H1 (cell line): ENCODE results near the gene DELE1. TPM values are rescaled to one million over a fixed set of nuclear protein-coding genes. Genes with fewer than 3 reads are reported as not detected.

Experiments
- CTCF ChIA-PET: fragments of 300-600 bp; sonication (Branson Sonifier 250); formaldehyde crosslinking; loops from one replicate; lab custom pipeline; 2021; ENCODE audit not compliant: partially characterized antibody; lab: Charles Lee
- POLR2A ChIA-PET: fragments of 300-600 bp; sonication (Branson Sonifier 250); formaldehyde crosslinking; loops from one replicate; lab custom pipeline; 2021; ENCODE audit warnings: inconsistent platforms; ENCODE audit not compliant: partially characterized antibody; lab: Charles Lee
- DNase-seq, 2 experiments: peaks; one replicate each; pipeline versions ENCODE4 v3.0.0 to v3.0.0-alpha.2; 2010 to 2022; ENCODE audit warnings: low spot score in 2 of 2, low read depth in 1 of 2, mixed read lengths in 1 of 2
- FAIRE-seq: peaks from 2 replicates; lab custom pipeline; 2011; peaks lifted over from hg19 to GRCh38; lab: Jason Lieb, UNC
- H2AFZ ChIP-seq: 2 replicates; pipeline ENCODE4 v1.8.1; 2012; ENCODE audit warnings: low read length, inconsistent platforms
- H2AK5ac ChIP-seq: 2 replicates; pipeline ENCODE4 v1.6.1; 2013; ENCODE audit warnings: low read depth, low read length
- H2BK120ac ChIP-seq: replicated peaks from 2 replicates; pipeline ENCODE3; 2013; ENCODE audit warnings: low read depth, low read length, inconsistent platforms
- H2BK12ac ChIP-seq: 2 replicates; pipeline ENCODE4 v1.6.1; 2013; ENCODE audit warnings: low read depth, low read length
- H2BK15ac ChIP-seq: 2 replicates; pipeline ENCODE4 v1.6.1; 2013; ENCODE audit warnings: low read length
- H2BK20ac ChIP-seq: 2 replicates; pipeline ENCODE4 v1.6.1; 2013; ENCODE audit warnings: low read length
- H2BK5ac ChIP-seq: 2 replicates; pipeline ENCODE4 v1.6.1; 2013; ENCODE audit warnings: low read depth, low read length
- H3K14ac ChIP-seq: 2 replicates; pipeline ENCODE4 v1.6.1; 2013; ENCODE audit warnings: inconsistent platforms; ENCODE audit not compliant: insufficient read length
- H3K18ac ChIP-seq: 2 replicates; pipeline ENCODE4 v1.6.1; 2013; ENCODE audit warnings: low read length; ENCODE audit errors: extremely low read depth
- H3K23ac ChIP-seq: 2 replicates; pipeline ENCODE4 v1.6.1; 2013; ENCODE audit warnings: inconsistent platforms; ENCODE audit not compliant: insufficient read length
- H3K23me2 ChIP-seq: 2 replicates; pipeline ENCODE4 v1.6.1; 2013; ENCODE audit warnings: low read depth, low read length
- H3K27ac ChIP-seq: 2 replicates; pipeline ENCODE4 v1.6.1; 2011; ENCODE audit warnings: low read depth, low read length, inconsistent platforms
- H3K27me3 ChIP-seq, 4 experiments: replicated peaks in 1 of 4; 1 replicate in 1 of 4; 2 replicates in 3 of 4; pipeline versions ENCODE4 v1.6.1 to v1.8.1; 2011 to 2013; ENCODE audit warnings: low read length in 3 of 4, mild to moderate bottlenecking in 3 of 4, inconsistent platforms in 2 of 4, mixed read lengths in 2 of 4, moderate library complexity in 1 of 4; ENCODE audit not compliant: control insufficient read depth in 3 of 4, insufficient read depth in 3 of 4; ENCODE audit errors: extremely low read depth in 1 of 4
- H3K36me3 ChIP-seq, 4 experiments: 2 replicates each; pipeline versions ENCODE4 v1.6.1 to v1.8.1; 2011 to 2013; ENCODE audit warnings: mild to moderate bottlenecking in 4 of 4, low read length in 3 of 4, moderate library complexity in 2 of 4, control low read depth in 1 of 4, inconsistent platforms in 1 of 4; ENCODE audit not compliant: insufficient read depth in 4 of 4, control insufficient read depth in 2 of 4
- H3K4ac ChIP-seq: replicated peaks from 2 replicates; pipeline ENCODE3; 2013; ENCODE audit warnings: low read length, low read depth, mixed read lengths, inconsistent platforms; ENCODE audit not compliant: insufficient read length
- H3K4me1 ChIP-seq, 4 experiments: replicated peaks in 1 of 4; 1 replicate in 1 of 4; 2 replicates in 3 of 4; pipeline versions ENCODE4 v1.6.1 to v1.8.1; 2011 to 2013; ENCODE audit warnings: low read length in 3 of 4, inconsistent platforms in 2 of 4, mixed read lengths in 1 of 4; ENCODE audit not compliant: insufficient read depth in 4 of 4, control insufficient read depth in 3 of 4
- H3K4me2 ChIP-seq, 2 experiments: 2 replicates each; pipeline versions ENCODE4 v1.6.1 to v1.8.1; 2011 to 2013; ENCODE audit warnings: low read depth in 2 of 2, low read length in 2 of 2, control low read depth in 1 of 2, inconsistent platforms in 1 of 2, mild to moderate bottlenecking in 1 of 2; ENCODE audit not compliant: insufficient read depth in 1 of 2
- H3K4me3 ChIP-seq, 4 experiments: fragments of 200-600, 300-600 bp in 1 of 4; sonication (generic), shearing (Covaris generic), sonication (Bioruptor Twin) in 1 of 4; 2 replicates each; pipeline versions ENCODE4 v1.5.1 to v1.8.1; 2011 to 2016; ENCODE audit warnings: low read length in 4 of 4, low read depth in 3 of 4, control low read depth in 2 of 4, inconsistent platforms in 2 of 4, mild to moderate bottlenecking in 2 of 4, mixed read lengths in 1 of 4, moderate library complexity in 1 of 4; ENCODE audit not compliant: insufficient read depth in 2 of 4; ENCODE audit errors: extremely low read depth in 1 of 4
- H3K56ac ChIP-seq: replicated peaks from 2 replicates; pipeline ENCODE3; 2013; ENCODE audit warnings: low read depth, mild to moderate bottlenecking, mixed read lengths, low read length, inconsistent platforms; ENCODE audit not compliant: insufficient read length
- H3K79me1 ChIP-seq: 2 replicates; pipeline ENCODE4 v1.6.1; 2013; ENCODE audit warnings: low read depth, low read length, control low read depth
- H3K79me2 ChIP-seq, 2 experiments: 2 replicates each; pipeline versions ENCODE4 v1.6.1 to v1.8.1; 2012 to 2013; ENCODE audit warnings: low read length in 2 of 2, mild to moderate bottlenecking in 2 of 2, inconsistent platforms in 1 of 2; ENCODE audit not compliant: insufficient read depth in 2 of 2, control insufficient read depth in 1 of 2
- H3K9ac ChIP-seq, 4 experiments: replicated peaks in 1 of 4; 1 replicate in 1 of 4; 2 replicates in 3 of 4; pipeline versions ENCODE4 v1.6.1 to v1.8.1; 2011 to 2013; ENCODE audit warnings: low read depth in 3 of 4, low read length in 3 of 4, control low read depth in 2 of 4, mild to moderate bottlenecking in 2 of 4, moderate library complexity in 2 of 4, inconsistent platforms in 1 of 4; ENCODE audit errors: extremely low read depth in 1 of 4
- H3K9me3 ChIP-seq, 2 experiments: 2 replicates each; pipeline versions ENCODE4 v1.6.1 to v1.8.1; 2012 to 2013; ENCODE audit warnings: mild to moderate bottlenecking in 2 of 2, moderate library complexity in 2 of 2, control low read depth in 1 of 2, inconsistent platforms in 1 of 2, low read depth in 1 of 2, low read length in 1 of 2, mixed read lengths in 1 of 2; ENCODE audit not compliant: insufficient read depth in 2 of 2
- H4K20me1 ChIP-seq, 2 experiments: replicated peaks in 1 of 2; 2 replicates each; pipeline versions ENCODE3 to v1.8.1; 2011 to 2013; ENCODE audit warnings: inconsistent platforms in 2 of 2, low read length in 2 of 2, mild to moderate bottlenecking in 1 of 2; ENCODE audit not compliant: insufficient read depth in 2 of 2, control insufficient read depth in 1 of 2
- H4K5ac ChIP-seq: 2 replicates; pipeline ENCODE4 v1.6.1; 2013; ENCODE audit warnings: low read length, low read depth, mixed read lengths, inconsistent platforms; ENCODE audit not compliant: insufficient read length
- H4K8ac ChIP-seq: 2 replicates; pipeline ENCODE4 v1.8.0; 2013; ENCODE audit warnings: mild to moderate bottlenecking, moderate library complexity, low read length, inconsistent platforms; ENCODE audit not compliant: insufficient read depth; ENCODE audit errors: extremely low read depth
- H4K91ac ChIP-seq: replicated peaks from 2 replicates; pipeline ENCODE3; 2013; ENCODE audit warnings: low read length, mixed read lengths, inconsistent platforms; ENCODE audit not compliant: insufficient read length
- SIN3A ChIP-seq, 2 experiments: IDR thresholded peaks in 1 of 2; conservative IDR thresholded peaks in 1 of 2; 2 replicates each; pipeline ENCODE4 v1.6.1; 2011 to 2012; ENCODE audit warnings: low read length in 2 of 2, improper control_type of control experiment in 1 of 2, low read depth in 1 of 2, mild to moderate bottlenecking in 1 of 2
- SIX5 ChIP-seq: IDR thresholded peaks from 2 replicates; pipeline ENCODE4 v1.6.1; 2011; ENCODE audit warnings: mild to moderate bottlenecking, low read depth, low read length
- SP2 ChIP-seq: IDR thresholded peaks from 2 replicates; pipeline ENCODE4 v1.6.1; 2012; ENCODE audit warnings: mild to moderate bottlenecking, low read length, inconsistent platforms
- TAF1 ChIP-seq: IDR thresholded peaks from 2 replicates; pipeline ENCODE4 v1.6.1; 2011; ENCODE audit warnings: mild to moderate bottlenecking, low read depth, low read length
- TCF12 ChIP-seq: IDR thresholded peaks from 2 replicates; pipeline ENCODE4 v1.6.1; 2011; ENCODE audit warnings: low read depth, mild to moderate bottlenecking, low read length
- WGBS, 2 experiments: shearing (Covaris generic) in 1 of 2; methylation state at CpG; one replicate each; pipeline versions ENCODE4 v1.1.6 to v1.1.7; 2013 to 2015; ENCODE audit warnings: low lambda C conversion rate in 2 of 2, mixed read lengths in 2 of 2, inconsistent platforms in 1 of 2, low coverage in 1 of 2, missing lambda C conversion rate in 1 of 2; ENCODE audit not compliant: insufficient replicate concordance in 2 of 2, insufficient coverage in 1 of 2, insufficient read length in 1 of 2; ENCODE audit errors: extremely low coverage in 1 of 2, missing lambda C conversion rate in 1 of 2; 5-methylcytosine and 5-hydroxymethylcytosine counted together
- polyA plus RNA-seq, 7 experiments: library from polyadenylated mRNA; depleted of rRNA in 3 of 7; stranded (reverse) in 5 of 7; unstranded in 2 of 7; fragments of >200 nt in 5 of 7; fragments of 200-250 nt in 2 of 7; gene quantifications; 1 replicate in 5 of 7; 2 replicates in 1 of 7; 4 replicates in 1 of 7; pipeline versions ENCODE4 v1.2.1 to v1.2.3, GENCODE V29; 2011 to 2013; ENCODE audit warnings: missing spikeins in 2 of 7, mixed read lengths in 2 of 7
- total RNA-seq: library from RNA; stranded (reverse); fragmentation: NEBNext Ultra II Directional; extraction: Animal tissue kit (Norgen Biotek cat#: 25700); gene quantifications from 2 replicates; pipeline ENCODE4 v1.2.1, GENCODE V29; 2021

Gene DELE1
- total and polyA plus RNA-seq, 2 of the 8 experiments (the other 6 are each of a cell fraction or from before 2014, with no cell fraction given) = 61.4 to 114 TPM

DNA sequence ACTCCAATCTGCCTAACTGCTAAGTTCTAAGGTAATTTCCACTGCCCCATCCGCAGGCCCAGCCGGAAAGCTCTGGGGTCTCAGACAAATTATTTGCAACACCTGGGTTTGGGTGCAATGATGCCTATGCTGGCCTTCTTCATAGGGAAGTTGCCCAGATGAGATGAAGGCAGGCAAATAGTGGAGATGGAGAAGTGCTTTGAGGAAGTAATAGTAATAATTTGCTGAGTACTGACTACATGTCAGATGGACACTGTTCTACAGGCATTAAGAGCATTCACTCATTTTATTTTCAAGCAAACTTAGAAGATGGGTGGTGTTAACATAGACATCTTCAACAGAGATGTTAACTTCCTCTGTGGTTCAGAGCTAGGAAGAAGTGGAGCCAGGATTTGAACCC lies 30.5 kb downstream of the DELE1 start:
- H3K23ac ChIP-seq = no peak overlapping the region
- no peak overlapping the region for H4K91ac ChIP-seq
- H3K56ac ChIP-seq = no peak overlapping the region
- H2BK12ac ChIP-seq = no peak overlapping the region
- WGBS, 2 experiments = 89% methylated on average over 2 of the region's 2 CpGs; no CpG with 5 or more reads in 1 of the 2 experiments
- ChIA-PET POLR2A (interaction anchor here (0.7 to 9.2 kb wide), 3 partner anchors 11 to 271 kb away, joined by 3 to 121 read pairs (median 4); partner anchors contain the start of gene RNF14), CTCF (interaction anchor here (0.5 to 13.3 kb wide), 13 partner anchors 10 to 625 kb away, joined by 3 to 324 read pairs (median 3); no protein-coding TSS in a partner anchor)
- no peak overlapping the region for H3K4me3 ChIP-seq
- H4K20me1 ChIP-seq = no peaks in the 10 kb centered on the region
- no peak overlapping the region for H2BK15ac ChIP-seq
- H4K8ac ChIP-seq = no peak overlapping the region
- H3K36me3 ChIP-seq = no peaks in the 10 kb centered on the region
- H2BK20ac ChIP-seq = no peak overlapping the region
- no peak for FAIRE-seq
- no peaks in the 10 kb centered on the region for H3K79me2 ChIP-seq
- no peaks in the 10 kb centered on the region for H3K23me2 ChIP-seq
- H3K14ac ChIP-seq = no peak overlapping the region
- H3K9me3 ChIP-seq = no peaks in the 10 kb centered on the region
- no peaks in the 10 kb centered on the region for H3K79me1 ChIP-seq
- H2BK5ac ChIP-seq = no peak overlapping the region
- no peak overlapping the region for H3K18ac ChIP-seq
- H3K4me1 ChIP-seq = peaks cover 0 to 6% (median 3%) of the 10 kb centered on the region in 4 experiments; a peak in 5 of 7 replicates
- no peak overlapping the region for H4K5ac ChIP-seq
- no peak overlapping the region for H3K27ac ChIP-seq
- no peak overlapping the region for H2AK5ac ChIP-seq
- no peak overlapping the region for H3K4ac ChIP-seq
- no peak overlapping the region for H2AFZ ChIP-seq
- no peak overlapping the region for H3K4me2 ChIP-seq
- no peak for DNase-seq
- H3K9ac ChIP-seq = no peak overlapping the region
- no peaks in the 10 kb centered on the region; a peak in 1 of 7 replicates for H3K27me3 ChIP-seq
- no peak overlapping the region for H2BK120ac ChIP-seq
- no peak for TF ChIP-seq SIN3A (conservative IDR thresholded peaks at IDR 0.05 in 1 of 2, IDR thresholded peaks at IDR 0.05 in 1 of 2; ENCODE audit: low read depth in 1 of 2, low read length in 2 of 2)
- TF ChIP-seq TAF1 = no peak
- no peak for TF ChIP-seq SIX5
- TF ChIP-seq SP2 = no peak
- TF ChIP-seq TCF12 = no peak
